ENCODE measurements around the gene MAP2K6.

DNA sequence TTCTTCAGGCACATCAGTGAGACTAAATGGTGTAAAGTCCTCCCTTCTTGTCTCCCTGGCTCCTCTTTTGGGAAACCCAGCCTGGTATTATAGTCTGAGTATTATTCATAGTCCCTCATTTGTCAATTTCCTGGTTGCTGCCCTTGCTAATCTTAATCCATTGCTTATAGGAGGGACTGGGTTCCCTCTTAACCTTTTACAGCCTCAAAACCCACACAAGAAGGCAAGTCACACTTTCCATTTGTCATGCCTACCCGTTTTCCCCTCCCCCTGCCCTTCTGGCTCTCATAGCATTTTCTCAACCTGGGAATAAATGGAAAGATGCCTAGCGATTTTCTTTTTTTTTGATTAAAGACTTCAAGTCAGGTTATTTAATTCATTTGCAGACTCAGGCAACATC, 124.8 kb downstream of the MAP2K6 start:
- TF ChIP-seq, protein P1, sequence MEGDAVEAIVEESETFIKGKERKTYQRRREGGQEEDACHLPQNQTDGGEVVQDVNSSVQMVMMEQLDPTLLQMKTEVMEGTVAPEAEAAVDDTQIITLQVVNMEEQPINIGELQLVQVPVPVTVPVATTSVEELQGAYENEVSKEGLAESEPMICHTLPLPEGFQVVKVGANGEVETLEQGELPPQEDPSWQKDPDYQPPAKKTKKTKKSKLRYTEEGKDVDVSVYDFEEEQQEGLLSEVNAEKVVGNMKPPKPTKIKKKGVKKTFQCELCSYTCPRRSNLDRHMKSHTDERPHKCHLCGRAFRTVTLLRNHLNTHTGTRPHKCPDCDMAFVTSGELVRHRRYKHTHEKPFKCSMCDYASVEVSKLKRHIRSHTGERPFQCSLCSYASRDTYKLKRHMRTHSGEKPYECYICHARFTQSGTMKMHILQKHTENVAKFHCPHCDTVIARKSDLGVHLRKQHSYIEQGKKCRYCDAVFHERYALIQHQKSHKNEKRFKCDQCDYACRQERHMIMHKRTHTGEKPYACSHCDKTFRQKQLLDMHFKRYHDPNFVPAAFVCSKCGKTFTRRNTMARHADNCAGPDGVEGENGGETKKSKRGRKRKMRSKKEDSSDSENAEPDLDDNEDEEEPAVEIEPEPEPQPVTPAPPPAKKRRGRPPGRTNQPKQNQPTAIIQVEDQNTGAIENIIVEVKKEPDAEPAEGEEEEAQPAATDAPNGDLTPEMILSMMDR (IDR thresholded peaks at IDR 0.05), result no peak
- no peak for TF ChIP-seq POLR2A (IDR thresholded peaks at IDR 0.05)
